ENCODE data around the gene ADARB2.

DNA sequence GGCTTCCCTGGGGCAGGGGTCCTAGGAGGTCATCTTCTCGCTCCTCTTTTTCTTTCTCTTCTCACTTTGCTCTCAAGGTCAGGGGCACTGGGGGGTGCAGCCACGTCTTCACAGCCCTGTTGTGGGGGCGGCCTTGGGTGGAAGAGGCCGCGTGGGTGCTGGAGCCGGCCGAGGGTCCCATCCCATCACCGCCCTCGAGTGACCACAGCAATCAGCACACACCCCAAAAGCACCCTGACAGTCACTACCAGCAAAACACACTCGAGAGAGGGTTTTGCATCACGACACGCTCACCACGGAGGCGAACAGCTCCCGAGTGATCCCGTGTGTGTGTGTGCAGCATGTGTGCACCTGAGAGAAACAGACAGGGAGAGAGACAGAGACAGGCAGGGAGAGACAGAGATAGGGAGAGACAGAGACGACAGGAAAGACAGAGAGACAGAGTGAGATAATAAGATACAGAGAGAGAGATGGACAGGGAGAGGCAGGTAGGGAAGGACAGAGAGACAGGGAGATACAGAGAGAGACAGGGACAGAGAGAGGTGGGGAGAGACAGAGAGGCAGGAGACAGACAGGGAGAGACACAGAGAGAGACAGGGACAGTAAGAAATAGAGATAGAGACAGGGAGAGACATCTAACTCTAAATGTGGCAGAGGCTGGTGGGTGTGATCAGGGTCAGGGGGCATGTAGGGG is 580.3 kb downstream of the ADARB2 start:
- no peak for TF ChIP-seq EGR1 (IDR thresholded peaks at IDR 0.05; ENCODE audit: low read depth in 2 of 2)
- TF ChIP-seq HNF4G (IDR thresholded peaks at IDR 0.05), result no peak
- TF ChIP-seq, protein P1, sequence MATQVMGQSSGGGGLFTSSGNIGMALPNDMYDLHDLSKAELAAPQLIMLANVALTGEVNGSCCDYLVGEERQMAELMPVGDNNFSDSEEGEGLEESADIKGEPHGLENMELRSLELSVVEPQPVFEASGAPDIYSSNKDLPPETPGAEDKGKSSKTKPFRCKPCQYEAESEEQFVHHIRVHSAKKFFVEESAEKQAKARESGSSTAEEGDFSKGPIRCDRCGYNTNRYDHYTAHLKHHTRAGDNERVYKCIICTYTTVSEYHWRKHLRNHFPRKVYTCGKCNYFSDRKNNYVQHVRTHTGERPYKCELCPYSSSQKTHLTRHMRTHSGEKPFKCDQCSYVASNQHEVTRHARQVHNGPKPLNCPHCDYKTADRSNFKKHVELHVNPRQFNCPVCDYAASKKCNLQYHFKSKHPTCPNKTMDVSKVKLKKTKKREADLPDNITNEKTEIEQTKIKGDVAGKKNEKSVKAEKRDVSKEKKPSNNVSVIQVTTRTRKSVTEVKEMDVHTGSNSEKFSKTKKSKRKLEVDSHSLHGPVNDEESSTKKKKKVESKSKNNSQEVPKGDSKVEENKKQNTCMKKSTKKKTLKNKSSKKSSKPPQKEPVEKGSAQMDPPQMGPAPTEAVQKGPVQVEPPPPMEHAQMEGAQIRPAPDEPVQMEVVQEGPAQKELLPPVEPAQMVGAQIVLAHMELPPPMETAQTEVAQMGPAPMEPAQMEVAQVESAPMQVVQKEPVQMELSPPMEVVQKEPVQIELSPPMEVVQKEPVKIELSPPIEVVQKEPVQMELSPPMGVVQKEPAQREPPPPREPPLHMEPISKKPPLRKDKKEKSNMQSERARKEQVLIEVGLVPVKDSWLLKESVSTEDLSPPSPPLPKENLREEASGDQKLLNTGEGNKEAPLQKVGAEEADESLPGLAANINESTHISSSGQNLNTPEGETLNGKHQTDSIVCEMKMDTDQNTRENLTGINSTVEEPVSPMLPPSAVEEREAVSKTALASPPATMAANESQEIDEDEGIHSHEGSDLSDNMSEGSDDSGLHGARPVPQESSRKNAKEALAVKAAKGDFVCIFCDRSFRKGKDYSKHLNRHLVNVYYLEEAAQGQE (IDR thresholded peaks at IDR 0.05), result no peak
- TF ChIP-seq, protein P2, sequence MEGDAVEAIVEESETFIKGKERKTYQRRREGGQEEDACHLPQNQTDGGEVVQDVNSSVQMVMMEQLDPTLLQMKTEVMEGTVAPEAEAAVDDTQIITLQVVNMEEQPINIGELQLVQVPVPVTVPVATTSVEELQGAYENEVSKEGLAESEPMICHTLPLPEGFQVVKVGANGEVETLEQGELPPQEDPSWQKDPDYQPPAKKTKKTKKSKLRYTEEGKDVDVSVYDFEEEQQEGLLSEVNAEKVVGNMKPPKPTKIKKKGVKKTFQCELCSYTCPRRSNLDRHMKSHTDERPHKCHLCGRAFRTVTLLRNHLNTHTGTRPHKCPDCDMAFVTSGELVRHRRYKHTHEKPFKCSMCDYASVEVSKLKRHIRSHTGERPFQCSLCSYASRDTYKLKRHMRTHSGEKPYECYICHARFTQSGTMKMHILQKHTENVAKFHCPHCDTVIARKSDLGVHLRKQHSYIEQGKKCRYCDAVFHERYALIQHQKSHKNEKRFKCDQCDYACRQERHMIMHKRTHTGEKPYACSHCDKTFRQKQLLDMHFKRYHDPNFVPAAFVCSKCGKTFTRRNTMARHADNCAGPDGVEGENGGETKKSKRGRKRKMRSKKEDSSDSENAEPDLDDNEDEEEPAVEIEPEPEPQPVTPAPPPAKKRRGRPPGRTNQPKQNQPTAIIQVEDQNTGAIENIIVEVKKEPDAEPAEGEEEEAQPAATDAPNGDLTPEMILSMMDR (IDR thresholded peaks at IDR 0.05; ENCODE audit: low read depth, low read length, missing input control), result no peak
- no peak for TF ChIP-seq RAD21 (IDR thresholded peaks at IDR 0.05)
- TF ChIP-seq, protein P3, sequence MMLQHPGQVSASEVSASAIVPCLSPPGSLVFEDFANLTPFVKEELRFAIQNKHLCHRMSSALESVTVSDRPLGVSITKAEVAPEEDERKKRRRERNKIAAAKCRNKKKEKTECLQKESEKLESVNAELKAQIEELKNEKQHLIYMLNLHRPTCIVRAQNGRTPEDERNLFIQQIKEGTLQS (IDR thresholded peaks at IDR 0.05), result no peak
